Activated CD4-positive, alpha-beta T cell treated with anti-CD3 and anti-CD28 coated beads, Interleukin-2, amount 50 U/mL, for 4 hours (primary cell): ENCODE data around the gene RGS6.

Experiments used
- DNase-seq, 2 experiments: peaks; one replicate each; pipeline ENCODE4 v3.0.0-alpha.2; 2020

Gene RGS6

DNA sequence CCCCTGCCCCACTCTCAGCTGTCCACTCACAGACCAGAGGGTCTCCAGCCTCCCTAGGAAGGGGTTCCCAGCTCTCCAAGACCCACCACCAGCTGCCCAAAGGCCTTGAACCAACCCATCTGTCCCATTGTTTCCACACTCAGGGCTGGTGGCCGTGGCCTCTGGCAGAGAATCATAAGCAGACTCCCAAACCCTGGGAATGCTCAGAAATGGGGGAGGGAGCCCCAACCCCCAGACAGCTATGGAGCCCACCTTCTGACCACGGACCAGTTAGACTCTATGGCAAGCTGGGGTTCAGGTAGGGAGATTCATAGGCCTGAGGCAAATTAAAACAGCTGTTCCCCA is 681.7 kb downstream of the RGS6 start:
- no peak for DNase-seq

DNA sequence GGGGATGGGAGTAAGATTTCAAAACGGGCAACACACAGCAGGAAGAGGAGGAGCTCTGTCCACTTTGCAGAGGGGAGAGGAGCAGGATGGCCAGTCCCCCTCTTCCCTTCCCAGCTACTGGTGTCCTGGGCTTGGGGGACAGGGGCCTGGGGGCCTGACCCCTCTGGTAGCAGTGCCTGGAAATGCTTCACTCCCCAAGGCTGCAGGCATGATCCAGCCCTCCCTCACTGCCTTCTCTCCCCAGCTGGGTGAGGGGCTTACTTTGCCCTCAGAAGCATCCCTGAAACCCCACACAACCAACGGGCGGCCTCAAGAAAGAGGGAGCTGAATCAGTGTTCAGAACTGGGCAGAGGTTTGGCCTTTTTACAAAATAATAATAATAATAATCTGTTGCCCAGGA is 682.1 kb downstream of the RGS6 start:
- DNase-seq, result no peak

- DNase-seq, result no peak
Measured at GRCh38 chr14:72614891-72615415, 682.7 kb downstream of the RGS6 start.

DNA sequence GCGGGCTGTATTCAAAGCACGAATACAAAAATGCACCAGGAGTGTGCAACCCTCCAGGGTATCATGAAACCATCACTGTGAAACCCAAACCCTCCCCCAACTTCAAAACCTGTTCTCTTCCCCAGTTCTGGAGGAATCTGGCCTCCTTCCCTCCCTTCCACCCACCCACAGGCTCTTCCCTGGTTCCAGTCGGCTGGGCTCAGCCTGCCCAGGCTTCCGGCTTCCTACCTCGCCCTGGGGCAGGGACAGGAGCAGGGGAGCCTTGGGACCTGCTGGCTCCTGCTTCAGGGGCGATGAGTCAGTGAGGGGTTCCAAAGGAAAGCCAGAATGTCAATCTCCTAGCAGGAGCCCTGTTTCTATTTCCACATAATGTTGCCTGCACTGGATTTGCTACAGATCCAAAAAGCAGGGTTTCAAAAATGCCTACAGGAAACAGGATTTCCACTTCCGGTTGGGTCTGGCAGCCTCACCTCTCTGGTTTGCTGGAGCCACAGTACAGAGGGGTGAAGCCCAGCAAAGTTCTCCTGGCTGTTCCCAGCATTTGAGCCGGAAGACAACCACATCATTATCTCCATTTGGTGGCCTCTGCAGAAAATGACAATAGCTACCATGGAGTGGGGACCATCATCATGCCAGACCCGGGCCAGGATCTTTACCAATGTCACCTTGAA is 683.4 kb downstream of the RGS6 start:
- DNase-seq, result no peak
